Measurements from ENCODE around the gene FMN2. TPM values are rescaled to one million over a fixed set of nuclear protein-coding genes. Genes with fewer than 3 reads are reported as not detected.

The FMN2 gene
- total and polyA plus RNA-seq, 9 donors = 0.60 to 10.1 (median 2.5) TPM

GRCh38 chr1:240278082-240278481 is 186.4 kb downstream of the FMN2 start:
- H3K9me3 ChIP-seq = no peaks in the 10 kb centered on the region
- H3K27ac ChIP-seq = no peak overlapping the region
- no peaks in the 10 kb centered on the region for H3K27me3 ChIP-seq
- intact Hi-C loops (cut with DNase I) = no loop called here
- TF ChIP-seq EP300 (IDR thresholded peaks at IDR 0.05) = no peak
- no peak for TF ChIP-seq POLR2A (IDR thresholded peaks at IDR 0.05)
- TF ChIP-seq CTCF (IDR thresholded peaks at IDR 0.05) = no peak
- no peak for DNase-seq
- no peaks in the 10 kb centered on the region for H3K36me3 ChIP-seq
- H3K4me3 ChIP-seq = no peak overlapping the region
- no peaks in the 10 kb centered on the region for H3K4me1 ChIP-seq (ENCODE audit: insufficient read depth)
- 67 to 74% (median 67%) methylated on average over 6 of the region's 6 CpGs for WGBS, 3 donors

- no peak for DNase-seq
- intact Hi-C loops (cut with DNase I) = no loop called here
- no peak overlapping the region for H3K27ac ChIP-seq
- no peak overlapping the region for H3K4me3 ChIP-seq
- TF ChIP-seq EP300 (IDR thresholded peaks at IDR 0.05) (no peak), CTCF (IDR thresholded peaks at IDR 0.05) (no peak), POLR2A (IDR thresholded peaks at IDR 0.05) (no peak)
- H3K4me1 ChIP-seq (ENCODE audit: insufficient read depth) = no peaks in the 10 kb centered on the region
- H3K9me3 ChIP-seq = no peaks in the 10 kb centered on the region
- H3K36me3 ChIP-seq = no peaks in the 10 kb centered on the region
- 75 to 80% (median 79%) methylated on average over 11 of the region's 11 CpGs for WGBS, 3 donors
- no peaks in the 10 kb centered on the region for H3K27me3 ChIP-seq
These were observed 189.1 kb downstream of the FMN2 start for GRCh38 chr1:240280560-240281322.

- WGBS, 3 donors = 77 to 82% (median 80%) methylated on average over 7 of the region's 7 CpGs
- Histone ChIP-seq H3K9me3 (no peaks in the 10 kb centered on the region), H3K36me3 (no peaks in the 10 kb centered on the region), H3K27ac (no peak overlapping the region), H3K4me3 (no peak overlapping the region), H3K27me3 (no peaks in the 10 kb centered on the region), H3K4me1 (ENCODE audit: insufficient read depth) (no peaks in the 10 kb centered on the region)
- no peak for DNase-seq
- intact Hi-C loops (cut with DNase I) = no loop called here
- TF ChIP-seq EP300 (IDR thresholded peaks at IDR 0.05) (no peak), CTCF (IDR thresholded peaks at IDR 0.05) (no peak), POLR2A (IDR thresholded peaks at IDR 0.05) (no peak)
These were observed 190.6 kb downstream of the FMN2 start for GRCh38 chr1:240282061-240282830.

- TF ChIP-seq EP300 (IDR thresholded peaks at IDR 0.05) (no peak), CTCF (IDR thresholded peaks at IDR 0.05) (no peak), POLR2A (IDR thresholded peaks at IDR 0.05) (no peak)
- DNase-seq = no peak
- no peaks in the 10 kb centered on the region for H3K9me3 ChIP-seq
- intact Hi-C loops (cut with DNase I) = no loop called here
- no peak overlapping the region for H3K4me3 ChIP-seq
- WGBS, 3 donors = 85 to 88% (median 86%) methylated on average over 7 of the region's 7 CpGs
- H3K4me1 ChIP-seq (ENCODE audit: insufficient read depth) = no peaks in the 10 kb centered on the region
- H3K27me3 ChIP-seq = no peaks in the 10 kb centered on the region
- H3K36me3 ChIP-seq = no peaks in the 10 kb centered on the region
- H3K27ac ChIP-seq = no peak overlapping the region
These were observed 193.2 kb downstream of the FMN2 start for GRCh38 chr1:240284656-240285414.
